B cell (primary cell): Measurements from ENCODE around the gene BARHL2. TPM values are rescaled to one million over a fixed set of nuclear protein-coding genes. Genes with fewer than 3 reads are reported as not detected.

Source experiments
- ATAC-seq: fragments of 200-7000 bp; cut with Tn5 transposase; one replicate; pipeline ENCODE4 v1.10.0; 2021; ENCODE audit warnings: low read depth, mild to moderate bottlenecking, moderate number of reproducible peaks, moderate library complexity
- CTCF ChIA-PET: fragments of 350-600 bp; sonication (Branson Sonifier 250); formaldehyde crosslinking; loops from one replicate; lab custom pipeline; 2021; ENCODE audit warnings: antibody characterized with exemption, inconsistent platforms; lab: Charles Lee
- POLR2A ChIA-PET: fragments of 350-600 bp; sonication (Branson Sonifier 250); formaldehyde crosslinking; loops from one replicate; lab custom pipeline; 2021; ENCODE audit warnings: antibody characterized with exemption; lab: Charles Lee
- DNase-seq: peaks from one replicate; pipeline ENCODE4 v3.0.0; 2013
- H2AFZ ChIP-seq: 2 replicates; pipeline ENCODE4 v1.6.1; 2012; ENCODE audit warnings: mild to moderate bottlenecking, low read depth, low read length; ENCODE audit not compliant: insufficient read depth, poor library complexity, severe bottlenecking
- H3K27ac ChIP-seq, 2 donors: 1 replicate in 1 of 2; 2 replicates in 1 of 2; pipeline ENCODE4 v1.5.1; 2012 to 2013; ENCODE audit warnings: low read length in 2 of 2, mild to moderate bottlenecking in 2 of 2, moderate library complexity in 1 of 2
- H3K27me3 ChIP-seq, 4 experiments: fragments of 200-600 bp in 1 of 4; sonication (generic) in 1 of 4; replicated peaks in 1 of 4; 1 replicate in 2 of 4; 2 replicates in 2 of 4; pipeline versions ENCODE4 v1.6.1 to v1.7.0; 2013 to 2016; ENCODE audit warnings: low read length in 3 of 4, mild to moderate bottlenecking in 2 of 4, mixed read lengths in 1 of 4, moderate library complexity in 1 of 4; ENCODE audit not compliant: insufficient read depth in 4 of 4, control insufficient read depth in 3 of 4; ENCODE audit errors: control extremely low read depth in 1 of 4
- H3K36me3 ChIP-seq, 2 experiments: replicated peaks in 1 of 2; 1 replicate in 1 of 2; 2 replicates in 1 of 2; pipeline versions ENCODE4 v1.6.1 to v1.7.1; 2013; ENCODE audit warnings: low read length in 1 of 2; ENCODE audit not compliant: insufficient read depth in 2 of 2, control insufficient read depth in 1 of 2; ENCODE audit errors: control extremely low read depth in 1 of 2, extremely low read depth in 1 of 2
- H3K4me1 ChIP-seq, 2 donors: fragments of 200-600 bp in 1 of 2; sonication (generic) in 1 of 2; 1 replicate in 1 of 2; 2 replicates in 1 of 2; pipeline versions ENCODE4 v1.5.1 to v1.6.1; 2013 to 2017; ENCODE audit warnings: low read length in 2 of 2; ENCODE audit not compliant: control insufficient read depth in 2 of 2, insufficient read depth in 2 of 2
- H3K4me2 ChIP-seq: replicated peaks from 2 replicates; pipeline ENCODE3; 2012; ENCODE audit warnings: mild to moderate bottlenecking, low read depth, low read length; ENCODE audit not compliant: poor library complexity, severe bottlenecking
- H3K4me3 ChIP-seq, 5 experiments: fragments of 200-600 bp in 1 of 5; sonication (generic) in 1 of 5; 1 replicate in 3 of 5; 2 replicates in 2 of 5; pipeline versions ENCODE4 v1.5.1 to v1.7.0; 2011 to 2016; ENCODE audit warnings: low read length in 4 of 5, mild to moderate bottlenecking in 4 of 5, low read depth in 2 of 5, control low read depth in 1 of 5, moderate library complexity in 1 of 5; ENCODE audit not compliant: insufficient read depth in 1 of 5; ENCODE audit errors: control extremely low read depth in 1 of 5, extremely low read depth in 1 of 5
- H3K79me2 ChIP-seq: fragments of 200-600 bp; sonication (generic); one replicate; pipeline ENCODE4 v1.6.0; 2016; ENCODE audit warnings: low read length; ENCODE audit not compliant: control insufficient read depth, insufficient read depth
- H3K9ac ChIP-seq: fragments of 200-600 bp; sonication (generic); 2 replicates; pipeline ENCODE4 v1.6.1; 2017; ENCODE audit warnings: mild to moderate bottlenecking, low read length, moderate library complexity
- H3K9me3 ChIP-seq, 3 donors: one replicate each; pipeline versions ENCODE4 v1.6.1 to v1.7.1; 2013; ENCODE audit warnings: low read length in 2 of 3; ENCODE audit not compliant: control insufficient read depth in 2 of 3, insufficient read depth in 1 of 3; ENCODE audit errors: control extremely low read depth in 1 of 3
- H4K20me1 ChIP-seq: 2 replicates; pipeline ENCODE4 v1.6.0; 2012; ENCODE audit warnings: mild to moderate bottlenecking, low read length; ENCODE audit not compliant: insufficient read depth, control insufficient read depth, poor library complexity, severe bottlenecking
- H3K27ac Mint-ChIP-seq: one replicate; pipeline ENCODE4 v1.8.0; 2021; ENCODE audit warnings: mixed read lengths
- H3K27me3 Mint-ChIP-seq: one replicate; pipeline ENCODE4 v1.8.0; 2021; ENCODE audit warnings: mixed read lengths
- H3K4me1 Mint-ChIP-seq: one replicate; pipeline ENCODE4 v1.8.0; 2021; ENCODE audit warnings: mixed read lengths
- H3K4me3 Mint-ChIP-seq: one replicate; pipeline ENCODE4 v1.8.0; 2021; ENCODE audit warnings: mixed read lengths
- H3K9me3 Mint-ChIP-seq: one replicate; pipeline ENCODE4 v1.8.0; 2022; ENCODE audit warnings: mixed read lengths; ENCODE audit not compliant: insufficient read depth
- EZH2 ChIP-seq: IDR thresholded peaks from 2 replicates; pipeline ENCODE4 v1.6.1; 2012; ENCODE audit warnings: borderline replicate concordance, low read depth, mild to moderate bottlenecking, moderate library complexity, low read length; ENCODE audit not compliant: insufficient read depth, poor library complexity, severe bottlenecking
- WGBS: methylation state at CpG from one replicate; pipeline ENCODE4 v1.1.5; 2013; ENCODE audit warnings: missing lambda C conversion rate; ENCODE audit not compliant: insufficient coverage; 5-methylcytosine and 5-hydroxymethylcytosine counted together
- intact Hi-C: fragments of 100-400 bp; cut with micrococcal nuclease; formaldehyde crosslinking; loops from one replicate; pipeline ENCODE4 v1.10.0; 2022
- polyA plus RNA-seq: library from polyadenylated mRNA; depleted of rRNA; stranded (reverse); fragments of >200 nt; gene quantifications from 2 replicates; pipeline ENCODE4 v1.2.3, GENCODE V29; 2012
- total RNA-seq, 2 donors: library from RNA; stranded (reverse); fragments of 120-200 nt in 1 of 2; gene quantifications; 1 replicate in 1 of 2; 2 replicates in 1 of 2; pipeline versions ENCODE4 v1.2.3 to v1.2.4, GENCODE V29; 2013 to 2022
- TF ChIP-seq, protein P1 (sequence below): fragments of 200-600 bp; IDR thresholded peaks from one replicate; pipeline ENCODE4 v1.8.0; 2022; ENCODE audit warnings: antibody characterized with exemption, mild to moderate bottlenecking

The BARHL2 gene
- total and polyA plus RNA-seq, 2 donors (not counting 1 experiment from before 2014, with no cell fraction given): not detected

- no peaks in the 10 kb centered on the region for H3K4me1 ChIP-seq
- no peaks in the 10 kb centered on the region for H4K20me1 ChIP-seq
- H3K36me3 ChIP-seq: no peaks in the 10 kb centered on the region
- peaks cover 31% of the 10 kb centered on the region for H3K27me3 Mint-ChIP-seq
- H3K4me2 ChIP-seq: no peak overlapping the region
- no peaks in the 10 kb centered on the region for H3K79me2 ChIP-seq
- ATAC-seq (no peak), DNase-seq (no peak)
- no peak overlapping the region for H2AFZ ChIP-seq
- H3K9ac ChIP-seq: no peak overlapping the region
- CTCF ChIA-PET: no interaction called here
- no peak overlapping the region for H3K27ac ChIP-seq
- peaks cover 0 to 1% (median 0%) of the 10 kb centered on the region in 3 donors for H3K9me3 ChIP-seq
- no peak overlapping the region for H3K4me3 Mint-ChIP-seq
- H3K27me3 ChIP-seq: peaks cover 0 to 5% (median 2%) of the 10 kb centered on the region in 4 experiments
- TF ChIP-seq, protein P1, sequence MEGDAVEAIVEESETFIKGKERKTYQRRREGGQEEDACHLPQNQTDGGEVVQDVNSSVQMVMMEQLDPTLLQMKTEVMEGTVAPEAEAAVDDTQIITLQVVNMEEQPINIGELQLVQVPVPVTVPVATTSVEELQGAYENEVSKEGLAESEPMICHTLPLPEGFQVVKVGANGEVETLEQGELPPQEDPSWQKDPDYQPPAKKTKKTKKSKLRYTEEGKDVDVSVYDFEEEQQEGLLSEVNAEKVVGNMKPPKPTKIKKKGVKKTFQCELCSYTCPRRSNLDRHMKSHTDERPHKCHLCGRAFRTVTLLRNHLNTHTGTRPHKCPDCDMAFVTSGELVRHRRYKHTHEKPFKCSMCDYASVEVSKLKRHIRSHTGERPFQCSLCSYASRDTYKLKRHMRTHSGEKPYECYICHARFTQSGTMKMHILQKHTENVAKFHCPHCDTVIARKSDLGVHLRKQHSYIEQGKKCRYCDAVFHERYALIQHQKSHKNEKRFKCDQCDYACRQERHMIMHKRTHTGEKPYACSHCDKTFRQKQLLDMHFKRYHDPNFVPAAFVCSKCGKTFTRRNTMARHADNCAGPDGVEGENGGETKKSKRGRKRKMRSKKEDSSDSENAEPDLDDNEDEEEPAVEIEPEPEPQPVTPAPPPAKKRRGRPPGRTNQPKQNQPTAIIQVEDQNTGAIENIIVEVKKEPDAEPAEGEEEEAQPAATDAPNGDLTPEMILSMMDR: no peak
- TF ChIP-seq EZH2: no peak
- intact Hi-C loops: no loop called here
- H3K9me3 Mint-ChIP-seq: no peaks in the 10 kb centered on the region
- no peaks in the 10 kb centered on the region for H3K4me1 Mint-ChIP-seq
- no peak overlapping the region for H3K4me3 ChIP-seq
- POLR2A ChIA-PET: no interaction called here
- H3K27ac Mint-ChIP-seq: no peak overlapping the region
Observed at GRCh38 chr1:90748668-90749067, 31.6 kb upstream of the BARHL2 start.

DNA sequence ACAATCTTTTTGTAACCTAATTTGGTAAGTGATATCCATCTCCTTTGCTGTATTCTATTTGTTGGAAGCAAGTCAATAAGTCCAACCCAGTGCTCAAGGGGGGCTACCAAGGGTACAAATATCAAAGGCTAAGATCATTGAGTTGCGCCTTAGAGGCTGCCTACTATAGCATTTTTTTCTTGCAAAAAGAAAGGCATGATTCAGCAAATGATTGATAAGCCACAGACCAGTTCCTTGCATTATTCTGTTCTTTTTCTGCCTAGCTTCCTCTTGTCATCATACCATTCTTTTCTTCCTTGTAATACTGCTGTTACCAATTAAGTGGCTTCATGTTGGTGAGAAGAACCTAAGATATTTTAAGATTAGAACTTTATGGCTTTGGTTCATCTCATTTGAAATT, 29.8 kb upstream of the BARHL2 start:
- TF ChIP-seq, protein P1: no peak
- TF ChIP-seq EZH2: no peak
- H3K9ac ChIP-seq: no peak overlapping the region
- H2AFZ ChIP-seq: no peak overlapping the region
- H3K4me1 ChIP-seq: no peaks in the 10 kb centered on the region
- Mint-ChIP-seq H3K4me1 (no peaks in the 10 kb centered on the region), H3K4me3 (no peak overlapping the region), H3K27ac (no peak overlapping the region), H3K9me3 (no peaks in the 10 kb centered on the region), H3K27me3 (peaks cover 29% of the 10 kb centered on the region)
- DNase-seq (no peak), ATAC-seq (no peak)
- ChIA-PET POLR2A (no interaction called here), CTCF (no interaction called here)
- intact Hi-C loops: no loop called here
- no peaks in the 10 kb centered on the region for H3K79me2 ChIP-seq
- peaks cover 0 to 8% (median 4%) of the 10 kb centered on the region in 4 experiments for H3K27me3 ChIP-seq
- H4K20me1 ChIP-seq: no peaks in the 10 kb centered on the region
- no peaks in the 10 kb centered on the region for H3K36me3 ChIP-seq
- no peak overlapping the region for H3K27ac ChIP-seq
- H3K9me3 ChIP-seq: peaks cover 0 to 1% (median 0%) of the 10 kb centered on the region in 3 donors
- WGBS: 100% methylated on average over 1 of the region's 1 CpG
- no peak overlapping the region for H3K4me3 ChIP-seq
- no peak overlapping the region for H3K4me2 ChIP-seq
